ENCODE measurements around the gene ASCC1. TPM values are rescaled to one million over a fixed set of nuclear protein-coding genes. Genes with fewer than 3 reads are reported as not detected.
A peak's percentile ranks its signal among the peaks of the same experiment; 100 is the strongest.
"Not testable (repeated sequence)": the region's sequence is repeated elsewhere in the genome, so short reads cannot be mapped to it uniquely, and the experiment has no call there.

Gene ASCC1
- total RNA-seq, 1 donor, result 49.2 TPM

DNA sequence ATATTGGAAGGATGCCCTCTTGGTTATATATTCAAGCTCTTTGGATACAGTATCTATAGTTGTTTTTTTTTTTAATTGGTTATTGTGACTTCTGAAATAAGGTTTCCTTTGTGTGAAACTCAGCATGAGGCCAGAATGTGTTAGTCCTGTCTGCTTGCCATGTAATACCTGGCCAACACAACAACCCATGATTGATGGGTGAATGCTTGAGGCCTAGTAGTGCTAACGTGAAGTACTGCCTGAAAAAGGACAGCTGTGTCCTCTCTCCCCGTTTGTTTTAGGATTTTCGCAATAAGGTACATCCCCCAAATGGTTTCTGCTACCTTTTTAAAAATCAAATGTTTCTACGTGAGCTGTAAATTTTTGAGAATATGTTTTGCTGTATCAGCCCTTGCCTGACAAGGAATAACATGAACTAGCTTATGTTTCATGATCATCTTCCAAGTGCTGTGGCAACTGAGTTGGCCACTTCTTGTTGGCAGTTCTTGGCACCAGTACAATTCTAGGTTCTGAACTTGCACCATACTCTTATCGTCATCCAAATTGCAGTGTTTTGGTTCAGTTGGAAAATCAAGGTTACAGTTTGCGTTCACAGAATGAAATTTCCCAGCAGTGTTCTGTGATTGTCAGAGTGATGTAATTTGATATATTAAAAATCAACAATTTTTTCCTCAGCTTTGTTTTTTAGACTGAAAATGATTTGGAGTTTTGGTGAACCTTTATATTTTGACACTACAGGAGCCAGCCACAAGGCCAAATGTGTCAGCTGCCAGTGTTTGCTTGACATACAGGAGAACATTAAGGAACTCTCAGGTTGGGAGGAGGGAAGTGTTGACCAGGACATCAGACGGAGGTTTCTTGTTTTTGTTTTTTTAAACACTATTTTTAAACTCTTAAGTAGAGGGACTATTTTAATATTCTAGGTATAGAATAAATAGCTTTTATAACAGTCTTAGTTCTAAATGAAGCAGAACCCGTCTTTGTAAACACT is 13.5 kb upstream of the ASCC1 start:
- H3K4me3 ChIP-seq (ENCODE audit: low read depth, low read length), result no peak overlapping the region
- DNase-seq (ENCODE audit: low read depth), result peak; percentile 70
- TF ChIP-seq, protein P1, sequence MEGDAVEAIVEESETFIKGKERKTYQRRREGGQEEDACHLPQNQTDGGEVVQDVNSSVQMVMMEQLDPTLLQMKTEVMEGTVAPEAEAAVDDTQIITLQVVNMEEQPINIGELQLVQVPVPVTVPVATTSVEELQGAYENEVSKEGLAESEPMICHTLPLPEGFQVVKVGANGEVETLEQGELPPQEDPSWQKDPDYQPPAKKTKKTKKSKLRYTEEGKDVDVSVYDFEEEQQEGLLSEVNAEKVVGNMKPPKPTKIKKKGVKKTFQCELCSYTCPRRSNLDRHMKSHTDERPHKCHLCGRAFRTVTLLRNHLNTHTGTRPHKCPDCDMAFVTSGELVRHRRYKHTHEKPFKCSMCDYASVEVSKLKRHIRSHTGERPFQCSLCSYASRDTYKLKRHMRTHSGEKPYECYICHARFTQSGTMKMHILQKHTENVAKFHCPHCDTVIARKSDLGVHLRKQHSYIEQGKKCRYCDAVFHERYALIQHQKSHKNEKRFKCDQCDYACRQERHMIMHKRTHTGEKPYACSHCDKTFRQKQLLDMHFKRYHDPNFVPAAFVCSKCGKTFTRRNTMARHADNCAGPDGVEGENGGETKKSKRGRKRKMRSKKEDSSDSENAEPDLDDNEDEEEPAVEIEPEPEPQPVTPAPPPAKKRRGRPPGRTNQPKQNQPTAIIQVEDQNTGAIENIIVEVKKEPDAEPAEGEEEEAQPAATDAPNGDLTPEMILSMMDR (IDR thresholded peaks at IDR 0.05; ENCODE audit: insufficient read depth, low read length), result no peak

- no peak overlapping the region for H3K4me3 ChIP-seq (ENCODE audit: low read depth, low read length)
- TF ChIP-seq, protein P1 (IDR thresholded peaks at IDR 0.05; ENCODE audit: insufficient read depth, low read length), result no peak
- no peak for DNase-seq (ENCODE audit: low read depth)
Observed at GRCh38 chr10:72228318-72228751, 12.3 kb upstream of the ASCC1 start.

- H3K4me3 ChIP-seq (ENCODE audit: low read depth, low read length), result no peak overlapping the region
- TF ChIP-seq, protein P1 (IDR thresholded peaks at IDR 0.05; ENCODE audit: insufficient read depth, low read length), result no peak
- no peak for DNase-seq (ENCODE audit: low read depth)
Observed at GRCh38 chr10:72227826-72228225, 11.8 kb upstream of the ASCC1 start.

DNA sequence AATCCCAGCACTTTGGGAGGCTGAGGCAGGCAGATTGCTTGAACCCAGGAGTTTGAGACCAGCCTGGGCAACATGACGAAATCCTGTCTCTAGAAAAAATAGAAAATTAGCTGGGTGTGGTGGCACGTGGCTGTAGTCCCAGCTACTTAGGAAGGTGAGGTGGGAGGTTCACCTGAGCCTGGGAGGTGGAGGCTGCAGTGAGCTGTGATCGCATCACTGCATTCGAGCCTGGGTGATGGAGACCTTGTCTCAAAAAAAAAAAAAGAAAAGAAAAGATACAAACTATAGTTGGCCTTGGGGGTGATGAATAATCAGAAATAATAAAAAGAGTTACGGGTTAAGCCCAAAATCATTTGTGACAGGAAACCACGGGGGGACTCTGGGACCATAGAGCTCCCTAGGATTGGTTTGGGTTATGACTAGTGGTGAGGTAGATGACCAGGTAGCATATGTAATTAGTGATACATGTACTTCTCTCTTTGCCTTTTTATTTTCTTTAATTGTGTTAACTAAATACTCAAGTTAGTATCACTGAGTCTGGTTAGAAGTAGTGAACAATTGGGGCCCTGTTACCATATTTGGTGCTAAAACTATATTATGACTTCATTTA is 10.4 kb upstream of the ASCC1 start:
- H3K4me3 ChIP-seq (ENCODE audit: low read depth, low read length), result no peak overlapping the region
- DNase-seq (ENCODE audit: low read depth), result no peak
- TF ChIP-seq, protein P1 (IDR thresholded peaks at IDR 0.05; ENCODE audit: insufficient read depth, low read length), result no peak

- not testable (repeated sequence) for H3K4me3 ChIP-seq (ENCODE audit: low read depth, low read length); DNase-seq (ENCODE audit: low read depth)
Observed at GRCh38 chr10:72224191-72224590, 8.1 kb upstream of the ASCC1 start.

- TF ChIP-seq, protein P1 (IDR thresholded peaks at IDR 0.05; ENCODE audit: insufficient read depth, low read length), result no peak
- peak; percentile 15 for DNase-seq (ENCODE audit: low read depth)
Observed at GRCh38 chr10:72223743-72224101, 7.6 kb upstream of the ASCC1 start.

GRCh38 chr10:72221278-72221677 is 5.2 kb upstream of the ASCC1 start:
- TF ChIP-seq, protein P1 (IDR thresholded peaks at IDR 0.05; ENCODE audit: insufficient read depth, low read length), result no peak
- H3K4me3 ChIP-seq (ENCODE audit: low read depth, low read length), result no peak overlapping the region
- no peak for DNase-seq (ENCODE audit: low read depth)

More at GRCh38 chr10:72223743-72224101, 7.6 kb upstream of the ASCC1 start:
- no peak overlapping the region for H3K4me3 ChIP-seq (ENCODE audit: low read depth, low read length)
